LNCAP (cell line): Measurements from ENCODE around the gene CLEC18B.
"Not testable (repeated sequence)": the region's sequence is repeated elsewhere in the genome, so short reads cannot be mapped to it uniquely, and the experiment has no call there.

Source experiments
- CTCF ChIP-seq: fragments of 450-650 bp; IDR thresholded peaks from 2 replicates; pipeline ENCODE4 v1.5.1; 2017; ENCODE audit warnings: mild to moderate bottlenecking

Gene CLEC18B

GRCh38 chr16:74420612-74421481, at the start of gene CLEC18B:
CLEC18B (minus strand) TSS chr16:74421478; CDS start chr16:74421270, 208 bp downstream.
- not testable (repeated sequence) for TF ChIP-seq CTCF

DNA sequence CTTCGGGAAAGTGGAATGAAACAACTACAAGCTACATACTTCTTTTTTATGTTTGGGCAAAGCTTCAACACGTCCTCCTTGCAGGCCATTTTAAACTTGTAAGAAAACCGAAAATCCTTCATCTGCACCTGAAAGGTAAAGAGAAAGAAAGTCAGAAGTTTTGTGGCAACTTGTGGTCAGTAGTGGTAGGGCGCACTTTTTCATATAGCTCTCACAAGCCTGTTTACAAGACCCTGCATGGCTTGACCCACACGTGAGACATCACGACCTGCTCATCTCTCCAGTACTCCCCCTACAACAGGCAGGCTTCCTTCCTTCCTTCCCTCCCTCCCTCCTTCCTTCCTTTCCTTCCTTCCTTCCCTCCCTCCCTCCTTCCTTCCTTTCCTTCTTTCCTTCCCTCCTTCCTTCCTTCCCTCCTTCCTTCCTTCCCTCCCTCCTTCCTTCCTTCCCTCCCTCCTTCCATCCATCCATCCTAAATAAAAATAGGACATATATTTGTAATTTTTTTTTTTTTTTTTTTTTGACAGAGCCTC, 48.7 kb upstream of the CLEC18B start:
- TF ChIP-seq CTCF = no peak

DNA sequence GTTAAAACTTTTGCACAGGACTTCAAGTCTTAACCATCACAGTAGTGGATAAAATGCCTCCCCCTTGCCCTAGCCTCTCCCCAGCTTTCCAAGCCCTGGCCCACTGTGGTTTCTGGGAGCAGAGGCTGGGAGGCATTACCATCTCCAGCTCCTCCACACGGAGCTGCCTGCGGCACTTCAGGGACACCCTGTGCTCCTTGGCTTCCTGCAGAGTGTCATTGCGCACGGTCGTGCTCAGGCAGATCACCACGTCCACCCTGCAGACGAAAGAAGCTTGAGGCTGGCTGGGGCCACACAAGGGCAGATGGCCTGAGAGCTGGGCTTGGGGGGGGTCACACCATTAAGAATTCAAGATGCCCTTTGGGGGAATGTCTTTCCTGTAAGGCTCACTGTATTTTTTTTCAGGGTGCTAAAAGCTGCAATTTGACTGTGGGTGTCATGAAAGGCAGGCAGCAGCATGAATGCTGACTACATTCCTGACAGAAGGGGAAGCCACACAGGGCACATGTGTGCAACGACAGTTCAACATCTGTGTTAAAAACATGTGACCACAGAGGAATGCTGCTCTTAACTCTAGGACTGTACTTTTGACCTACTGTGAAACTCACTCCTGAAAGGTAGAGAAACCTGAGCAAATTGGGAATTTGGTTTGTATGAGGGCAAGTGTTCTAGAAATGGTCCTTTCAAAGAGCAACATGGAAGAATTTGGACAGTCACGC, 47.7 kb upstream of the CLEC18B start:
- TF ChIP-seq CTCF = no peak

- no peak for TF ChIP-seq CTCF
Observed at GRCh38 chr16:74466872-74467271, 45.6 kb upstream of the CLEC18B start.

- TF ChIP-seq CTCF = no peak
Observed at GRCh38 chr16:74465851-74466685, 44.8 kb upstream of the CLEC18B start.

- TF ChIP-seq CTCF = no peak
Observed at GRCh38 chr16:74465281-74465680, 44.0 kb upstream of the CLEC18B start.

- no peak for TF ChIP-seq CTCF
Observed at GRCh38 chr16:74463888-74464287, 42.6 kb upstream of the CLEC18B start.
